ENCODE results near the gene WWOX.

DNA sequence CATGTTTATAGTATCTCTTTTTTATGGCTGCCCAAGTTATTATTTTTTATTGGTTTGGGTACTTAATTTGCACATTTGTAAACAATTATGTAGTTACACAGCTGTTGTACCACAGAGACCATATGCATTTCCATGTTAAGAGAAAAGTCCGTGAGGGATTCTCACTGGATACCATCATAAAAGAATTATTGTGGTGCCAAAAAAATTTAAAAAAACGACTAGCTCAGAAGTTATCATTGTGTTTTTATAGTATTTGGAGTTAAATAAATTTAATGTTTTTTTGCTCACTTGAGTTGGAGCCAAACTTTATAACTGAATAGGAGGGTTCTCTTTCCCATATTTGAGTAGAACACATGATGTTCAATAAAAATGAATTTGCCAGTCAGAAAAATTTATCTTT lies 618.7 kb downstream of the WWOX start:
- TF ChIP-seq, protein P1, sequence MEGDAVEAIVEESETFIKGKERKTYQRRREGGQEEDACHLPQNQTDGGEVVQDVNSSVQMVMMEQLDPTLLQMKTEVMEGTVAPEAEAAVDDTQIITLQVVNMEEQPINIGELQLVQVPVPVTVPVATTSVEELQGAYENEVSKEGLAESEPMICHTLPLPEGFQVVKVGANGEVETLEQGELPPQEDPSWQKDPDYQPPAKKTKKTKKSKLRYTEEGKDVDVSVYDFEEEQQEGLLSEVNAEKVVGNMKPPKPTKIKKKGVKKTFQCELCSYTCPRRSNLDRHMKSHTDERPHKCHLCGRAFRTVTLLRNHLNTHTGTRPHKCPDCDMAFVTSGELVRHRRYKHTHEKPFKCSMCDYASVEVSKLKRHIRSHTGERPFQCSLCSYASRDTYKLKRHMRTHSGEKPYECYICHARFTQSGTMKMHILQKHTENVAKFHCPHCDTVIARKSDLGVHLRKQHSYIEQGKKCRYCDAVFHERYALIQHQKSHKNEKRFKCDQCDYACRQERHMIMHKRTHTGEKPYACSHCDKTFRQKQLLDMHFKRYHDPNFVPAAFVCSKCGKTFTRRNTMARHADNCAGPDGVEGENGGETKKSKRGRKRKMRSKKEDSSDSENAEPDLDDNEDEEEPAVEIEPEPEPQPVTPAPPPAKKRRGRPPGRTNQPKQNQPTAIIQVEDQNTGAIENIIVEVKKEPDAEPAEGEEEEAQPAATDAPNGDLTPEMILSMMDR (conservative IDR thresholded peaks at IDR 0.05; ENCODE audit: low read depth, low read length): no peak
- no peak for TF ChIP-seq EZH2 (IDR thresholded peaks at IDR 0.05; ENCODE audit: borderline replicate concordance, low read depth, low read length, poor library complexity, severe bottlenecking)

All from A673 (cell line).